NB4 (cell line): Measurements from ENCODE around the gene MAP3K8.
"Not testable (repeated sequence)": the region's sequence is repeated elsewhere in the genome, so short reads cannot be mapped to it uniquely, and the experiment has no call there.

Source experiments
- DNase-seq: peaks from one replicate; pipeline ENCODE4 v3.0.0; 2010; ENCODE audit warnings: low read depth
- H3K4me3 ChIP-seq: one replicate; pipeline ENCODE4 v1.5.1; 2011; ENCODE audit warnings: mild to moderate bottlenecking, low read depth, low read length, moderate library complexity
- CTCF ChIP-seq: IDR thresholded peaks from one replicate; pipeline ENCODE4 v1.5.1; 2012; ENCODE audit warnings: low read depth, low read length
- MAX ChIP-seq: IDR thresholded peaks from 2 replicates; pipeline ENCODE4 v1.6.1; 2011; ENCODE audit warnings: low read depth, low read length
- MYC ChIP-seq: IDR thresholded peaks from 2 replicates; pipeline ENCODE4 v1.6.1; 2011; ENCODE audit warnings: low read depth, low read length
- POLR2A ChIP-seq: IDR thresholded peaks from 2 replicates; pipeline ENCODE4 v1.6.1; 2011; ENCODE audit warnings: mild to moderate bottlenecking; ENCODE audit not compliant: insufficient read length; ENCODE audit errors: extremely low read depth

MAP3K8 gene

GRCh38 chr10:30422151-30422695 lies 11.8 kb upstream of the MAP3K8 start:
- no peak for TF ChIP-seq MAX
- no peak for TF ChIP-seq CTCF
- TF ChIP-seq POLR2A, result no peak
- no peak for TF ChIP-seq MYC
- no peak for DNase-seq

DNA sequence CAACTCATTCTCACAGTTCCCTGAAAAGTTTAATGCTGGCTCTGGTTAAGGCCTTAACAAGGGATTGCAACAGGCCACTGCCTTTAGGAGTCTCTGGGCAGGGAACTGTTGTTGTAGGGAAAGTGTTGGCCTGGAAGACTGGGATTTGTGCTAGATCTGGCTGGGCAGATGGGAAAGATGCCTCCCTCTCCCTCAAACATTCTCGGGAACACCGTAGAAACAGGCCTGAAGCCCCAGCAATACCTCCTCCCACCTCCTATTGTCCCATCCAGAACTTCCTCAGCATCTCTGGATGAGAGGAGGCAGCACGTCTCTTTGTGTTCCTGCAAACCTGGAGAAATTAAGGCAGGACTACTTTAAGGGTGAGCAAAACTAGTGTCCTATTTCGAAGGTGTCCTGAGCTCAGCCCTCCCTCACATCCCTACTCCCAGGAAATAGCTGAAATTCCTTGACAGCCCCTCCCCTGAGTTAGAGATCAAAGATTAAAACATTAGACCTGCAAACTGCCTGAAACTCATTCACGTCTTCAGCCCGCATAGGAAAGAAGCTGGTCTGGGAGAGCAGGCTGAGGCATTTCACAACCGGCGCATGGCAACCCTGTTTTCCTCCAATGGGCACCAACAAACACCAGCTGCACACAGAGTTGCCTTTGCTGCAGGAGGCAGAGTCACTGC lies 10.9 kb upstream of the MAP3K8 start:
- DNase-seq, result peak; percentile 80
- no peak overlapping the region for H3K4me3 ChIP-seq
- no peak for TF ChIP-seq POLR2A
- no peak for TF ChIP-seq CTCF
- no peak for TF ChIP-seq MYC
- no peak for TF ChIP-seq MAX

More at GRCh38 chr10:30422151-30422695, 11.8 kb upstream of the MAP3K8 start:
- H3K4me3 ChIP-seq, result no peak overlapping the region

- DNase-seq, H3K4me3 ChIP-seq: not testable (repeated sequence)
Observed at GRCh38 chr10:30423655-30424275, 10.2 kb upstream of the MAP3K8 start.

- no peak overlapping the region for H3K4me3 ChIP-seq
- no peak for DNase-seq
- TF ChIP-seq MYC (no peak), MAX (no peak), CTCF (no peak), POLR2A (no peak)
Observed at GRCh38 chr10:30425336-30426075, 8.5 kb upstream of the MAP3K8 start.

- TF ChIP-seq POLR2A (no peak), CTCF (no peak), MYC (no peak), MAX (no peak)
- H3K4me3 ChIP-seq, result no peak overlapping the region
- DNase-seq, result peak; percentile 75
Observed at GRCh38 chr10:30430544-30431298, 3.3 kb upstream of the MAP3K8 start.
